GM18499 (cell line): ENCODE data around the gene ALDH9A1.

Experiments
- ATAC-seq: cut with Tn5 transposase; IDR thresholded peaks from one replicate; pipeline ENCODE4 v1.9.1; 2021; ENCODE audit warnings: moderate number of reproducible peaks; ENCODE audit not compliant: insufficient read depth, unreplicated experiment

ALDH9A1 gene

GRCh38 chr1:165629151-165629550 is 69.2 kb downstream of the ALDH9A1 start:
- ATAC-seq: no peak

- ATAC-seq: no peak
Measured at GRCh38 chr1:165628147-165628822, 70.1 kb downstream of the ALDH9A1 start.

- no peak for ATAC-seq
Measured at GRCh38 chr1:165624441-165624840, 73.9 kb downstream of the ALDH9A1 start.

- ATAC-seq: no peak
Measured at GRCh38 chr1:165623624-165624023, 74.7 kb downstream of the ALDH9A1 start.

- no peak for ATAC-seq
Measured at GRCh38 chr1:165619647-165620151, 78.7 kb downstream of the ALDH9A1 start.

GRCh38 chr1:165616987-165617546 is 81.3 kb downstream of the ALDH9A1 start:
- no peak for ATAC-seq

GRCh38 chr1:165616054-165616612 is 82.2 kb downstream of the ALDH9A1 start:
- ATAC-seq: no peak
